Thymus (tissue), 11 donors: Measurements from ENCODE around the gene LSM7. TPM values are rescaled to one million over a fixed set of nuclear protein-coding genes. Genes with fewer than 3 reads are reported as not detected.

Experiments
- DNase-seq, 9 donors: peaks; one replicate each; pipeline ENCODE4 v3.0.0-alpha.2; 2013; ENCODE audit warnings: low spot score in 9 of 9, low read depth in 6 of 9, missing footprints in 1 of 9
- H3K27ac ChIP-seq, 2 donors: one replicate each; pipeline ENCODE4 v1.5.1; 2013; ENCODE audit warnings: control low read depth in 1 of 2, low read depth in 1 of 2, low read length in 1 of 2, mild to moderate bottlenecking in 1 of 2, moderate library complexity in 1 of 2
- H3K27me3 ChIP-seq, 2 donors: one replicate each; pipeline ENCODE4 v1.5.1; 2013; ENCODE audit warnings: low read length in 1 of 2; ENCODE audit not compliant: control insufficient read depth in 2 of 2, insufficient read depth in 1 of 2
- H3K36me3 ChIP-seq, 2 donors: one replicate each; pipeline ENCODE4 v1.5.1; 2013; ENCODE audit warnings: low read length in 1 of 2, mild to moderate bottlenecking in 1 of 2, moderate library complexity in 1 of 2; ENCODE audit not compliant: control insufficient read depth in 2 of 2, insufficient read depth in 2 of 2
- H3K4me1 ChIP-seq, 2 donors: one replicate each; pipeline ENCODE4 v1.5.1; 2013; ENCODE audit warnings: low read length in 2 of 2; ENCODE audit not compliant: control insufficient read depth in 2 of 2, insufficient read depth in 2 of 2
- H3K4me3 ChIP-seq, 2 donors: one replicate each; pipeline ENCODE4 v1.5.1; 2013; ENCODE audit warnings: low read length in 2 of 2, control low read depth in 1 of 2, mild to moderate bottlenecking in 1 of 2
- H3K9me3 ChIP-seq, 2 donors: one replicate each; pipeline ENCODE4 v1.5.1; 2013; ENCODE audit warnings: low read length in 1 of 2, mild to moderate bottlenecking in 1 of 2; ENCODE audit not compliant: control insufficient read depth in 2 of 2, insufficient read depth in 1 of 2
- WGBS: extraction: QIAGEN DNeasy Blood & Tissue Kit; methylation state at CpG from one replicate; pipeline ENCODE4 v1.1.7; 2013; 5-methylcytosine and 5-hydroxymethylcytosine counted together
- polyA plus RNA-seq: library from polyadenylated mRNA; stranded (reverse); fragments of 200-250 nt; gene quantifications from one replicate; pipeline ENCODE4 v1.2.3, GENCODE V29; 2013
- total RNA-seq: library from RNA; stranded (reverse); fragments of 120-200 nt; gene quantifications from one replicate; pipeline ENCODE4 v1.2.4, GENCODE V29; 2013
- donor health status: healthy.

Gene LSM7
- total and polyA plus RNA-seq, 2 donors: 175 to 243 TPM

- Histone ChIP-seq H3K27me3 (no peaks in the 10 kb centered on the region), H3K9me3 (peaks cover 1 to 29% of the 10 kb centered on the region in 2 donors), H3K36me3 (peaks cover 17 to 32% of the 10 kb centered on the region in 2 donors), H3K4me1 (peaks cover 19 to 37% of the 10 kb centered on the region in 2 donors), H3K4me3 (no peak overlapping the region), H3K27ac (no peak overlapping the region)
- WGBS: 98% methylated on average over 26 of the region's 26 CpGs
- DNase-seq: no peak
Measured at GRCh38 chr19:2334986-2335846, 6.8 kb upstream of the LSM7 start.

DNA sequence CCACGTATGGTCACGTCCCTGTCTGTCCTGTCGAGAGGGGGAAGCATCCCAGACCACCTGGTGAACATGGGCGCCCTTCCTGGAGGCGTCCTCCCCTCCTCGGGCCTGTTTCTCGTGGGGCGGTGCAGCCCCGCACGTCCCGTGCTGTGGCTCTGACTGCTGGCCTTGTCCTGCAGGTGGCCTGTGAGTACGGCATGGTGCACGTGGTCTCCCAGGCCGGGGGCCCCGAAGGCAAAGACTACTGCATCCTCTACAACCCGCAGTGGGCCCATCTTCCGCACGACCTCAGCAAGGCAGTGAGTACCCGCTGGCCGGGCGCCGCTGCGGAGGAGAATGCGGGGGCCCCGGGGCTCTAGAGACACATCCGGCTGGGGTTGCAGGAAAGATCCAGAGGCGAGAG lies 6.0 kb upstream of the LSM7 start:
- H3K4me1 ChIP-seq: peaks cover 24 to 44% of the 10 kb centered on the region in 2 donors
- H3K27me3 ChIP-seq: no peaks in the 10 kb centered on the region
- no peak for DNase-seq
- peaks cover 1 to 29% of the 10 kb centered on the region in 2 donors for H3K9me3 ChIP-seq
- H3K4me3 ChIP-seq: no peak overlapping the region
- peaks cover 13 to 24% of the 10 kb centered on the region in 2 donors for H3K36me3 ChIP-seq
- no peak overlapping the region for H3K27ac ChIP-seq
- WGBS: 98% methylated on average over 27 of the region's 27 CpGs

DNA sequence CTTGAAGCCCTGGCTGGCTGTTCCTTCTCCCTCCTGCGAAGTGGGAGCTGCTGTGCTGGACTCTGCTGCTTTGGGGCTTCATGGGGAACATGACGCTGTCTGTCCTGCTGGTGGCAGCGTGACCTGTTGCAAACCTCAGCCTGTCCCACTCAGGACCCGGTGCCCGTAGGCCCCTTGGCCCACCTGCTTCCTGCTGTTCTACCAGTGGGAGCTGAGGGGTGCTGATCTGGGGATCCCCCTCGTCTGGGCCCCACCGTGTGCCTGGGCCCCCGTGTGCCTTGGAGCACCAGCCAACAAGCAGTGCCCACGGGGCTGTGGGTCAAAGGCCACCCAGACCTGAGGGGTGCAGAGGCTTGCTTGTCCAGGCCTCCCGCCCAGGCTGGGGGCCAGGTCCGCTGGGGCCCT lies 5.4 kb upstream of the LSM7 start:
- peaks cover 6 to 18% of the 10 kb centered on the region in 2 donors for H3K36me3 ChIP-seq
- DNase-seq: no peak
- no peak overlapping the region for H3K4me3 ChIP-seq
- peaks cover 1 to 29% of the 10 kb centered on the region in 2 donors for H3K9me3 ChIP-seq
- H3K4me1 ChIP-seq: peaks cover 28 to 50% of the 10 kb centered on the region in 2 donors
- no peaks in the 10 kb centered on the region for H3K27me3 ChIP-seq
- WGBS: 53% methylated on average over 11 of the region's 11 CpGs
- no peak overlapping the region for H3K27ac ChIP-seq

DNA sequence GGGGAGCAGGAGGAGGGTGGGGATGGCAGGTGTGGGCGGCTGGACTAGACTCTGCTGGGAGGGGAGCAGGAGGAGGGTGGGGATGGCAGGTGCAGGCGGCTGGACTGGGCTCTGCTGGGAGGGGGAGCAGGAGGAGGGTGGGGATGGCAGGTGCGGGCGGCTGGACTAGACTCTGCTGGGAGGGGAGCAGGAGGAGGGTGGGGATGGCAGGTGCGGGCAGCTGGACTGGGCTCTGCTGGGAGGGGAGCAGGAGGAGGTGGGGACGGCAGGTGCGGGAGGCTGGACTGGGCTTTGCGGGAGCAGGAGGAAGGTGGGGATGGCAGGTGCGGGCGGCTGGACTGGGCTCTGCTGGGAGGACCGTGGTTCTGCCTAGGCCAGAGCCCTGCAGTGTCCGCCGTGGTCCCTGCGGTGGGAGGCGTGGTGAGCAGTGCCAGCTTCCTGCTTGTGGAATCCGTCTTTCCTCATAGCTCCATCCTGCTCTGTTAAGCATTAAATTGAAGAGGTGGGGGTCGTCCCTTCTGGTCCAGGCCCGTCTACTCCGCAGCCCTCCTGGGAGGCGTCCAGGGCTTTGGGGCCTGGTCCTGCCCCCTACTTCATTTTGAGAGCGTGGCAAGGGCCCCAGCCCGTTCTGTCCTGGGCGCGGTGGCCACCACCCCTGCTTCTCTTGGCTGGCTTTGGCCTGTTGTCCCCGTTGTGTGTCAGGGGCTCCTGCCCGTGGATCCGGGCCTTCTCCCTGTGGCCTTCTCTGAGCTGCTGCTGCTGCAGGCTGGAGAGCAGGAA lies 4.8 kb upstream of the LSM7 start:
- peaks cover 5 to 12% of the 10 kb centered on the region in 2 donors for H3K36me3 ChIP-seq
- H3K4me3 ChIP-seq: no peak overlapping the region
- WGBS: 28% methylated on average over 27 of the region's 27 CpGs
- H3K9me3 ChIP-seq: peaks cover 1 to 29% of the 10 kb centered on the region in 2 donors
- H3K27ac ChIP-seq: peak overlapping the region in 1 of 2 donors; percentile 52
- peaks cover 28 to 51% of the 10 kb centered on the region in 2 donors for H3K4me1 ChIP-seq
- DNase-seq: no peak
- H3K27me3 ChIP-seq: no peaks in the 10 kb centered on the region

GRCh38 chr19:2332341-2333026 lies 4.1 kb upstream of the LSM7 start:
- peaks cover 33 to 55% of the 10 kb centered on the region in 2 donors for H3K4me1 ChIP-seq
- WGBS: 8% methylated on average over 17 of the region's 17 CpGs
- no peaks in the 10 kb centered on the region for H3K27me3 ChIP-seq
- peak overlapping the region in 1 of 2 donors; percentile 21 for H3K4me3 ChIP-seq
- H3K9me3 ChIP-seq: peaks cover 1 to 29% of the 10 kb centered on the region in 2 donors
- peak in 2 of 9 donors; percentile 30 to 61 for DNase-seq
- peaks cover 3 to 7% of the 10 kb centered on the region in 2 donors for H3K36me3 ChIP-seq
- peak overlapping the region; percentile 68 to 75 for H3K27ac ChIP-seq

- peaks cover 1 to 29% of the 10 kb centered on the region in 2 donors for H3K9me3 ChIP-seq
- no peak overlapping the region for H3K4me3 ChIP-seq
- H3K27me3 ChIP-seq: no peaks in the 10 kb centered on the region
- DNase-seq: no peak
- peaks cover 35 to 63% of the 10 kb centered on the region in 2 donors for H3K4me1 ChIP-seq
- peaks cover 3 to 4% of the 10 kb centered on the region in 2 donors for H3K36me3 ChIP-seq
- H3K27ac ChIP-seq: peak overlapping the region; percentile 48 to 75
- WGBS: 66% methylated on average over 12 of the region's 12 CpGs
Measured at GRCh38 chr19:2331601-2332246, 3.3 kb upstream of the LSM7 start.

- Histone ChIP-seq H3K27me3 (no peaks in the 10 kb centered on the region), H3K4me3 (no peak overlapping the region), H3K36me3 (peaks cover 0 to 4% of the 10 kb centered on the region in 2 donors), H3K4me1 (peaks cover 38 to 63% of the 10 kb centered on the region in 2 donors), H3K9me3 (peaks cover 1 to 29% of the 10 kb centered on the region in 2 donors), H3K27ac (peak overlapping the region; percentile 8 to 52)
- 86% methylated on average over 20 of the region's 20 CpGs for WGBS
- no peak for DNase-seq
Measured at GRCh38 chr19:2330632-2331284, 2.4 kb upstream of the LSM7 start.

- peaks cover 42 to 63% of the 10 kb centered on the region in 2 donors for H3K4me1 ChIP-seq
- H3K4me3 ChIP-seq: no peak overlapping the region
- peaks cover 0 to 7% of the 10 kb centered on the region in 2 donors for H3K36me3 ChIP-seq
- WGBS: 94% methylated on average over 10 of the region's 10 CpGs
- no peak overlapping the region for H3K27ac ChIP-seq
- H3K27me3 ChIP-seq: no peaks in the 10 kb centered on the region
- DNase-seq: no peak
- H3K9me3 ChIP-seq: peaks cover 1 to 25% of the 10 kb centered on the region in 2 donors
Measured at GRCh38 chr19:2330255-2330631, 1.9 kb upstream of the LSM7 start.
